ENCODE results near the gene HS3ST1. TPM values are rescaled to one million over a fixed set of nuclear protein-coding genes. Genes with fewer than 3 reads are reported as not detected.

The HS3ST1 gene
- total RNA-seq, 1 experiment from 2014 or later: 80.8 TPM

GRCh38 chr4:11348449-11349088 lies 80.1 kb downstream of the HS3ST1 start:
- intact Hi-C loops (cut with micrococcal nuclease; ENCODE audit: unreplicated experiment): no loop called here

GRCh38 chr4:11344916-11345315 lies 83.8 kb downstream of the HS3ST1 start:
- Mint-ChIP-seq H3K9me3 (ENCODE audit: low read depth, unreplicated experiment) (no peaks in the 10 kb centered on the region), H3K36me3 (ENCODE audit: insufficient read depth, unreplicated experiment) (no peaks in the 10 kb centered on the region), H3K4me1 (ENCODE audit: low read depth, unreplicated experiment) (no peaks in the 10 kb centered on the region), H3K27me3 (ENCODE audit: unreplicated experiment) (no peaks in the 10 kb centered on the region), H3K27ac (ENCODE audit: unreplicated experiment) (no peak overlapping the region), H3K4me3 (ENCODE audit: low read depth, unreplicated experiment) (no peak overlapping the region)
- BruUV-seq (replicated peaks): no TSS peak
- CTCF ChIA-PET: no interaction called here
- no peak for DNase-seq
- no peak for TF ChIP-seq CTCF (IDR thresholded peaks at IDR 0.05; ENCODE audit: unreplicated experiment)
- intact Hi-C loops (cut with micrococcal nuclease; ENCODE audit: unreplicated experiment): no loop called here

More at GRCh38 chr4:11348449-11349088, 80.1 kb downstream of the HS3ST1 start:
- Mint-ChIP-seq H3K27me3 (ENCODE audit: unreplicated experiment) (no peaks in the 10 kb centered on the region), H3K9me3 (ENCODE audit: low read depth, unreplicated experiment) (no peaks in the 10 kb centered on the region), H3K4me3 (ENCODE audit: low read depth, unreplicated experiment) (no peak overlapping the region), H3K36me3 (ENCODE audit: insufficient read depth, unreplicated experiment) (no peaks in the 10 kb centered on the region), H3K27ac (ENCODE audit: unreplicated experiment) (no peak overlapping the region), H3K4me1 (ENCODE audit: low read depth, unreplicated experiment) (no peaks in the 10 kb centered on the region)
- TF ChIP-seq CTCF (IDR thresholded peaks at IDR 0.05; ENCODE audit: unreplicated experiment): no peak
- no peak for DNase-seq
- CTCF ChIA-PET: no interaction called here
- no TSS peak for BruUV-seq (replicated peaks)

- BruUV-seq (replicated peaks): no TSS peak
- no peak for DNase-seq
- TF ChIP-seq CTCF (IDR thresholded peaks at IDR 0.05; ENCODE audit: unreplicated experiment): no peak
- Mint-ChIP-seq H3K4me1 (ENCODE audit: low read depth, unreplicated experiment) (no peaks in the 10 kb centered on the region), H3K27ac (ENCODE audit: unreplicated experiment) (no peak overlapping the region), H3K36me3 (ENCODE audit: insufficient read depth, unreplicated experiment) (no peaks in the 10 kb centered on the region), H3K4me3 (ENCODE audit: low read depth, unreplicated experiment) (no peak overlapping the region), H3K27me3 (ENCODE audit: unreplicated experiment) (no peaks in the 10 kb centered on the region), H3K9me3 (ENCODE audit: low read depth, unreplicated experiment) (no peaks in the 10 kb centered on the region)
- intact Hi-C loops (cut with micrococcal nuclease; ENCODE audit: unreplicated experiment): no loop called here
- CTCF ChIA-PET: no interaction called here
These were observed 85.2 kb downstream of the HS3ST1 start for GRCh38 chr4:11343536-11343935.

Small RNAs within 50 kb of the gene (microRNA-seq; reads per million reads assigned to microRNA genes)
- gene MIR572: not detected
